A204.1 (cell line): Measurements from ENCODE around the gene DUSP18.
"Not testable (repeated sequence)": the region's sequence is repeated elsewhere in the genome, so short reads cannot be mapped to it uniquely, and the experiment has no call there.

ENCODE experiments used
- FAIRE-seq: peaks from 2 replicates; lab custom pipeline; 2012; peaks lifted over from hg19 to GRCh38; lab: Jason Lieb, UNC

DUSP18 gene

GRCh38 chr22:30667494-30668385 is at the start of gene DUSP18:
Gene DUSP18 (minus strand): TSS chr22:30667875. CDS start chr22:30664003, 3,872 bp downstream.
- FAIRE-seq, result peak; percentile 25

- FAIRE-seq, result no peak
Observed at GRCh38 chr22:30714062-30714461, 46.4 kb upstream of the DUSP18 start.

GRCh38 chr22:30712094-30712493 is 44.4 kb upstream of the DUSP18 start:
- no peak for FAIRE-seq

GRCh38 chr22:30709980-30710379 is 42.3 kb upstream of the DUSP18 start:
- not testable (repeated sequence) for FAIRE-seq

- FAIRE-seq, result no peak
Observed at GRCh38 chr22:30705710-30706651, 38.3 kb upstream of the DUSP18 start.

GRCh38 chr22:30704978-30705377 is 37.3 kb upstream of the DUSP18 start:
- no peak for FAIRE-seq

GRCh38 chr22:30702856-30703255 is 35.2 kb upstream of the DUSP18 start:
- FAIRE-seq, result no peak

GRCh38 chr22:30701872-30702271 is 34.2 kb upstream of the DUSP18 start:
- FAIRE-seq, result no peak

- no peak for FAIRE-seq
Observed at GRCh38 chr22:30697975-30698374, 30.3 kb upstream of the DUSP18 start.

- no peak for FAIRE-seq
Observed at GRCh38 chr22:30695871-30696655, 28.4 kb upstream of the DUSP18 start.

GRCh38 chr22:30695351-30695851 is 27.7 kb upstream of the DUSP18 start:
- no peak for FAIRE-seq

GRCh38 chr22:30694640-30695350 is 27.1 kb upstream of the DUSP18 start, which contains the start of gene OSBP2:
Gene OSBP2 (plus strand): TSS chr22:30694874. CDS start chr22:30694910, 36 bp downstream.
- FAIRE-seq, result no peak

- FAIRE-seq, result no peak
Observed at GRCh38 chr22:30694171-30694639, 26.5 kb upstream of the DUSP18 start.

- no peak for FAIRE-seq
Observed at GRCh38 chr22:30691204-30691603, 23.5 kb upstream of the DUSP18 start.

- FAIRE-seq, result no peak
Observed at GRCh38 chr22:30689622-30690021, 21.9 kb upstream of the DUSP18 start.

GRCh38 chr22:30687358-30687757 is 19.7 kb upstream of the DUSP18 start:
- FAIRE-seq, result no peak

GRCh38 chr22:30685178-30685577 is 17.5 kb upstream of the DUSP18 start:
- no peak for FAIRE-seq

- no peak for FAIRE-seq
Observed at GRCh38 chr22:30681831-30682230, 14.2 kb upstream of the DUSP18 start.

GRCh38 chr22:30680991-30681770 is 13.5 kb upstream of the DUSP18 start:
- FAIRE-seq, result no peak
